Cardiac fibroblast (primary cell): ENCODE measurements around the gene HOXB8.

ENCODE experiments used
- DNase-seq, 2 donors: peaks; one replicate each; pipeline versions ENCODE4 v3.0.0 to v3.0.0-alpha.2; 2010; ENCODE audit warnings: low read depth in 2 of 2
- H3K4me3 ChIP-seq, 2 donors: replicated peaks in 1 of 2; 1 replicate in 1 of 2; 2 replicates in 1 of 2; pipeline ENCODE4 v1.5.1; 2011; ENCODE audit warnings: low read depth in 2 of 2, low read length in 2 of 2, mild to moderate bottlenecking in 2 of 2, moderate library complexity in 1 of 2
- CTCF ChIP-seq: IDR thresholded peaks from one replicate; pipeline ENCODE4 v1.5.1; 2011; ENCODE audit warnings: low read depth, mild to moderate bottlenecking, low read length, inconsistent platforms

The HOXB8 gene

GRCh38 chr17:48583708-48584222 lies 31.3 kb downstream of the HOXB8 start:
- no peak overlapping the region for H3K4me3 ChIP-seq
- no peak for TF ChIP-seq CTCF
- DNase-seq, result no peak

GRCh38 chr17:48582750-48583069 lies 32.4 kb downstream of the HOXB8 start:
- DNase-seq, result no peak
- TF ChIP-seq CTCF, result no peak
- no peak overlapping the region for H3K4me3 ChIP-seq

- DNase-seq, result no peak
- H3K4me3 ChIP-seq, result no peak overlapping the region
- no peak for TF ChIP-seq CTCF
Observed at GRCh38 chr17:48579760-48580554, 35.1 kb downstream of the HOXB8 start.

GRCh38 chr17:48579471-48579759 lies 35.7 kb downstream of the HOXB8 start:
- no peak for DNase-seq
- no peak overlapping the region for H3K4me3 ChIP-seq
- no peak for TF ChIP-seq CTCF

- no peak for DNase-seq
- H3K4me3 ChIP-seq, result peak overlapping the region; percentile 28 to 57
- no peak for TF ChIP-seq CTCF
Observed at GRCh38 chr17:48578616-48579470, 36.2 kb downstream of the HOXB8 start.

GRCh38 chr17:48577946-48578615 lies 37.0 kb downstream of the HOXB8 start, which contains the start of gene HOXB4:
Gene HOXB4 (minus strand): TSS chr17:48578350. CDS start chr17:48578319, 31 bp downstream.
- H3K4me3 ChIP-seq, result peak within 1 kb of the TSS; percentile 28 to 57
- no peak for TF ChIP-seq CTCF
- peak; percentile 46 to 60 for DNase-seq
